IPS-NIHi7 (cell line): ENCODE data around the gene TPST2.
"Not testable (repeated sequence)": the region's sequence is repeated elsewhere in the genome, so short reads cannot be mapped to it uniquely, and the experiment has no call there.

Experiments
- DNase-seq: peaks from one replicate; pipeline ENCODE4 v3.0.0; 2012; ENCODE audit warnings: mixed read lengths; ENCODE audit errors: extremely low spot score

The TPST2 gene

GRCh38 chr22:26589845-26590736, at the start of gene TPST2:
Gene TPST2 (minus strand): TSS chr22:26590132. CDS start chr22:26541630, 48,502 bp downstream.
- peak; percentile 93 for DNase-seq

GRCh38 chr22:26636296-26636695, 46.4 kb upstream of the TPST2 start:
- DNase-seq: no peak

DNA sequence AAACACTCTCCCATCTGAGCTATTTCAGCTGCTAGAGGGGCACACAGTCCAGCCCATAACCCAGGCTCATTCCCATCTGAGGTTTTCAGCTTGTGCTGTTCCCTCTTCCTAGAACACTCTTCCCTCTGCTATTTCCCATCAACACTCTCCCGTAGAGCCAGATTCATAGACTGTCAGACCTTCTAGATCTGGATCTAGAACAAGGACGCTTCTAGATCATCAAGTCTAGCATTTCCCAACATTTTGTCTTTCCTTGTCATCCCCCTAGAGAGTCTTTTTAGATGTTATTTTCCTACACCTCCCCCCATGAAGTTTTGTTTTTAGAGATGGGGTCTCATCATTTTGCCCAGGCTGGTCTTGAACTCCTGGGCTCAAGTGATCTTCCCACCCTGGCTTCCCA, 45.2 kb upstream of the TPST2 start:
- no peak for DNase-seq

DNA sequence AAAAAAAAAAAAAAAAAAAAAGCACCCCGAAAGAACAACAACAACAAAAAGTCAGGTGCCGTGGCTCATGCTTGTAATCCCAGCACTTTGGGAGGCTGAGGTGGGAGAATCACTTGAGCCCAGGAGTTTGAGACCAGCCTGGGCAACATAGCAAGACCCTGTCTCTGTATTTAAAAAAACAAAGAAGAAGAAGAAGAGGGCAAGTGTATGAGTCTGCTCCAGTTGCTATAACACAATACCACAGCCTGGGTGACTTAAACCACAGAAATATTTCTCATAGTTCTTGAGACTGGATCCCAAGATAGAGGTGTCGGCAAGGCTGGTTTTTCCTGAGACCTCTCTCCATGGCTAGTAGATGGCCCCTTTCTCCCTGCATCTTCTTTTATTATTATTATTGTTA, 44.3 kb upstream of the TPST2 start:
- no peak for DNase-seq

GRCh38 chr22:26632422-26633155, 42.7 kb upstream of the TPST2 start:
- DNase-seq: no peak

DNA sequence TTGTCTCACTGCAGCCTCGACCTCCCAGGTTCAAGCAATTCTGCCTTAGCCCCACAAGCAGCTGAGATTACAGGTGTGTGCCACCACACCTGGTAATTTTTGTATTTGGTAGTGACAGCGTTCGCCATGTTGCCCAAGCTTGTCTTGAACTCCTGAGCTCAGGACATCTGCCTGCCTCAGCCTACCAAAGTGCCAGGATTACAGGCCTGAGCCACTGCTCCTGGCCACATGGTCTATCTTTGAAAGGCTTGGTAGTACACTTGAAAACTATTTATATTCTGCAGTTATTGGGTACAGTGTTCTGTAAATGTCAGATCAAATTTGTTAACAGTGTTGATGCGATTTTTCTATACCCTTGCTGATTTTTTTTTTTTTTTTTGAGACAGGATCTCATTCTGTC, 41.4 kb upstream of the TPST2 start:
- DNase-seq: no peak

DNA sequence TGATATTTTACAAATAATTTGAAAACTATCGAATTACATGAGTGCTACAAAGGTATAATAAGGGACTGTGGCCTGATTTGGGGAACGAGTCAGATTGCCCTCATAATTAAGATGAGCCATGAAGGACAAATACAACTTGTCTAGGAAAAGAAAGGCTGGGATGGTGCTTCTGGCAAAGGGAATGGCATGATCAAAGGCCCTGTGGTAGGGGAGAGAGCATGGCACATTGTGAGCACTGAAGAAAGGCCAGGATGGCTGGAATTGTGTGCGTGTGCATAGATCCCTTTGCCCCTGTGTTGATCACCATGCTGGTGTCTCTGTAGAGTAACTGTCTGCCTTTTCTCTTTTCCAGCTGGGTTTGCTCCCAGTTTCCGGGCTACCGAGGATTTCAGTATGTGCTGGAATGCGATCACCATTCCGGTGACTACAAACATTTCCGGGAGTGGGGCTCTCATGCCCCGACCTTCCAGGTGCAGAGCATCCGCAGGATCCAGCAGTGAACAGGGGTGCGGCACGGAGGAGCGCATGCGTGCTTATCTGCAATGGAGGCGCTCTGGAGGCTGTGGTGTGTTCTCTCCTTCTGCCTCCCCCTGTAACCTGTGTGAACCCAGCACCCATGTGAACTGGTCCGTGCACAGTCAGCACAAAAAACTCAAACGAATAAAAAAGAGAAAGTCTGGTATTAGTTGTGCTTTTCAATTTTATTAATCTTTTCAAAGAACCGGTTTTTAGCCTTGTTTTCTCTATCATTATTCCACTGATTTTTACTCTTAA, 40.2 kb upstream of the TPST2 start:
- no peak for DNase-seq

DNA sequence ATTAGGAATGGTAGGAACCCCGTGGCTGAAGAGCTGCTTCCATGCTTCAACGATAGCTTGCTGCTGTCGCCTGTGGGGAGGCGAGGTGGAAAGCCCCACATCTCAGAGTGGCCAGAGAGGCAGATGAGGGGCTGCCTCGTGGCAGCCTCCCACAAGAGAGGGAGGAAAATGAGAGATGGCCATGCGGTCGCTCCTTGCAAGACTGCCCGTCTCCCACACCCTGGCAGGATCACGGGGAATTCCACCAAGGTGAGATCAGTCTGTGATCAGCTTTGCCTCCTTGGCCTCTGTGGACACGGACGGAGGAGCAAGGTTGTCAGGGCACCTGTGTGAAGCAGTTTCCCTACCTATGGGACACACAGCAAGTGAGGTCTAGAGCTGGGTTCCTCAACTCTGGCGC, 34.9 kb upstream of the TPST2 start:
- DNase-seq: no peak

GRCh38 chr22:26623984-26624383, 34.1 kb upstream of the TPST2 start:
- no peak for DNase-seq

DNA sequence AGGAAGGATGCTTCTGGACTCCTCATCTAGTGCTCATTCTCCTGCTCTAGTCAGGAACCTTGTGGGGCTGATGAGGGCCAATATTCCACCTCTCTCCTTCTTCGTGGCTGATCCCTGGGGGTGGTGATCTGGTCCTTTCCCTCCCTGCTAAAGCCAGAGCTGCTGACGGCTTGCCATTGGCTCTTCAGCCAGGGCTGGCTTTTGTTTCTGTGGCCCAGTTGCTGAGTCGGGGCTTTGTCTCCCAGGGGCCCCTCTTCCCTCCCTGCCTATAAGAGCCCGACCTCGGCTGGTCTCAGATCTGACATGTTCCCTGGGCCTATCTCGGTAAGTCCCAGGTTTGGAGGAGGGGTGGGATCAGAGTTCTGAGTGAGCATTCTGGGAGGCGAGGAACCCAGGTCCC, 31.7 kb upstream of the TPST2 start, which contains the start of gene CRYBA4:
TSS of gene CRYBA4 (plus strand) at position 301 of the 400 bp plus-strand sequence. CDS start 634 bp downstream, outside the sequence.
- no peak for DNase-seq

DNA sequence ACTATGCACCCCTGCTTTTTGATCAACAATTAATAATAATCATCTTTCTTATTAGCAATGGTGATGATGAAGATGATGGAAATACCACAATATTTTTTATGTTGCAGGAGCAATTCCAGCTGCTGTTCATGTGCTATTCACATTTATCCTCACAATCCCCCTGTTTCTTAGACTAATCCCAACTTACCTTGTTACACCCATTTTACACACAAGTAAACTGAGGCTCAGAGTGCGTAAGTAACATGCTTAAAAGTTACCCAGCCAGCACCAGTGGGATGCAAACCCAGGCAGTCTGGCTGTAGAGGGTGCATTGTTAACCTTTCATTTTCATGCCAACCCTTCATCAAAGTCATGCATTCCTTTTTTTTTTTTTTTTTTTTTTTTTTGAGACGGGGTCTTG, 30.3 kb upstream of the TPST2 start:
- DNase-seq: no peak

DNA sequence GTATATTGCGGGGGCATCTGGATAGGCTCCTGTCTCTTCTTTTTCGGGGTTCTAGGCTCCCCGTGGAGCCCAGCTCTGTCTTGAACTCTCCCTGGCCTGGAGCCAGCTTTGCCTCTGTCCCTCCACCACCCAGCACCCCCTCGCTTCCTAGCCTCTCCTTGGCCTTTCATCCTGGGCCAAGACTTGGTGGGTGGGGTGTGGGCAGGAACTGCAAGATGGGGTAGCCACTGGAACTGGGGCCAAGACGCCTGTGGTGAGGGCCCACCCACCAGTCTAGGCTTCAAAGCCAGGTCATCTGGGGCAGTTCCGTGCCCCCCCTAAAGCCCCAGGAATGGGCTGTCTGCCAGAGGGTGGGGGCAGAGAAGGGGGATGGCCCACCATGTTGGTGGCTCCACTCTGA, 29.6 kb upstream of the TPST2 start:
- no peak for DNase-seq

DNA sequence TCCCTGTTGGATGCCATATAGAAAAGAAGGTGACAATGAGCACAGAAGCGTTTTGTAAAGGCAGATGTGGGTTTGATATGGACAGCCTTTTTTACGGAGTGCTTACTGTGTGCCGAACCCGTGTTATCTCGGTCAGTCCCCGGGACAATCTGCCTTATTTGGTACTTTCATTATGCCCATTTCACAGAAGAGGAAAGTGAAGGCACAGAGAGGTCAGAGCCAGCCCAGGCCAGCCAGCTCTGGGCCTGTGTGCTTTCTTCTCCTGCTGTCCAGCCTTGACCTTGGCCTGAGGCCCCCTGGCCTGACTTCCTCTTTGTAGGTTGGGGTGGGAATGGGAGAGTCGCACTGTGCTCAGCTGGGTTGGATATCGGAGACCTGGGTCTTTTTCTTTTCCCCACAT, 28.5 kb upstream of the TPST2 start:
- DNase-seq: no peak

GRCh38 chr22:26617271-26618199, 27.6 kb upstream of the TPST2 start, which contains the start of gene CRYBB1:
Gene CRYBB1 (minus strand): TSS chr22:26618027. CDS start chr22:26616319, 1,708 bp downstream.
- DNase-seq: no peak

DNA sequence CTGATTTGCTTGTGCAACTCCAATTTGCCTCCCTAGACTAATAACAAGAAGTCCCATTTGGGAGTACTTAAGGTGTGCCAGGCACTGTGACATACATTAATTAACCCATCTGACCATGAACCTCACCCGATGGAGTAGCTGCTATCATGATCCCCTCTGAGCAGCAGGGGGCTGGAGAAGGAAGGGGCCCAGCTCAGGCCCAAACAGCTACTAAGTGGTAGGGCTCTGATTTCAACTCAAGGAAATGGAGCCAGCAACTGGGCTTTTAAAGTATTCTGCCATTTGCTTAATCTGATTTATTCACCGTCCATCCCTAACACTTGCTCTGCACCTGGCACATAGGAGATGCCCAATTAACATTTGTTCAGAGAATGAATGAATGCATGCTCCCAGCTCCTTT, 26.7 kb upstream of the TPST2 start:
- no peak for DNase-seq

GRCh38 chr22:26615830-26616435, 26.0 kb upstream of the TPST2 start:
- DNase-seq: no peak

- DNase-seq: no peak
Measured at GRCh38 chr22:26615149-26615548, 25.2 kb upstream of the TPST2 start.

- DNase-seq: no peak
Measured at GRCh38 chr22:26614322-26614721, 24.4 kb upstream of the TPST2 start.

- not testable (repeated sequence) for DNase-seq
Measured at GRCh38 chr22:26613753-26614152, 23.8 kb upstream of the TPST2 start.

GRCh38 chr22:26612652-26613051, 22.7 kb upstream of the TPST2 start:
- DNase-seq: no peak
